Stimulated activated CD8-positive, alpha-beta memory T cell treated with anti-CD3 and anti-CD28 coated beads, Interleukin-12 subunit alpha, Interleukin-12 subunit beta, amount 100 ng/mL, for 24 hours (primary cell): ENCODE results near the gene MEIOSIN.
A peak's percentile ranks its signal among the peaks of the same experiment; 100 is the strongest.
"Not testable (repeated sequence)": the region's sequence is repeated elsewhere in the genome, so short reads cannot be mapped to it uniquely, and the experiment has no call there.

ENCODE experiments used
- DNase-seq: peaks from one replicate; pipeline ENCODE4 v3.0.0-alpha.2; 2020; ENCODE audit errors: extremely low read depth

Gene MEIOSIN

DNA sequence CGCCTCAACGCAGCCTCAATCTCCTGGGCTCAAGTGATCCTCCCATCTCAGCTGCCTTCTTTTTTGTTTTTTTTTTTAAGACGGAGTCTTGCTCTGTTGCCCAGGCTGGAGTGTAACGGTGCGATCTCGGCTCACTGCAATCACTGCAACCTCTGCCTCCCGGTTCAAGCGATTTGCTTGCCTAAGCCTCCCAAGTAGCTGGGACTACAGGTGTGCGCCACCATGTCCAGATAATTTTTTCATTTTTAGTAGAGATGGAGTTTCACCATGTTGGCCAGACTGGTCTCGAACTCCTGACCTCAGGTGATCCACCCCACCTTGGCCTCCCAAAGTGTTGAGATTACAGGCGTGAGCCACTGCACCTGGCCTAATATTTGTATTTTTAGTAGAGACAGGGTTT lies 13.2 kb upstream of the MEIOSIN start:
- DNase-seq, result not testable (repeated sequence)

- not testable (repeated sequence) for DNase-seq
Observed at GRCh38 chr19:45728683-45729082, 4.6 kb upstream of the MEIOSIN start.

DNA sequence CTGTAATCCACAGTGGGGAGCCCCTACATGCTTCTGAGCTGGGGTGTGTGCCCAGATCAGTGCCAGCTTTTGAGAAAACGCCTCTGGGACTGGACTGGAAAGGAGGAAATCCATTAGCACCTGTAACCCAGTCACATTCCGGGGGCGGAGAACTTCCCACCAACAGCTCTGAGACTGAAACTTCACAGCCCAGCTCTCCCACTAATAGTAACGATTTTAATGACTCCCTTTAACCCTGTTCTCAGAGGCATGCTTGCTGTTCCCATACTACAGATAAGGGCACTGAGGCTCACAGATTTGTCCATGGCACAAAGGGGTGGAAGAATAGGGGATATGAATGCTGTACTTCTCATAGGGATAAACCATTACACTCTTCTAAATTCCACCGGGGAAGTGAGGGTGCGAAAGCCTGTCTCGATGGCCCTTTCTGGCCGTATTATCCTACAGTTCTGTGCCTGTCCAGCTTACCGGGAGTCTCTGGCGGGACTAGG lies 3.4 kb upstream of the MEIOSIN start:
- no peak for DNase-seq

- DNase-seq, result peak; percentile 77
Observed at GRCh38 chr19:45730368-45731288, 2.6 kb upstream of the MEIOSIN start, which contains the start of gene FBXO46. Gene FBXO46 (minus strand): TSS chr19:45730896. CDS start chr19:45713495, 17,401 bp downstream.

DNA sequence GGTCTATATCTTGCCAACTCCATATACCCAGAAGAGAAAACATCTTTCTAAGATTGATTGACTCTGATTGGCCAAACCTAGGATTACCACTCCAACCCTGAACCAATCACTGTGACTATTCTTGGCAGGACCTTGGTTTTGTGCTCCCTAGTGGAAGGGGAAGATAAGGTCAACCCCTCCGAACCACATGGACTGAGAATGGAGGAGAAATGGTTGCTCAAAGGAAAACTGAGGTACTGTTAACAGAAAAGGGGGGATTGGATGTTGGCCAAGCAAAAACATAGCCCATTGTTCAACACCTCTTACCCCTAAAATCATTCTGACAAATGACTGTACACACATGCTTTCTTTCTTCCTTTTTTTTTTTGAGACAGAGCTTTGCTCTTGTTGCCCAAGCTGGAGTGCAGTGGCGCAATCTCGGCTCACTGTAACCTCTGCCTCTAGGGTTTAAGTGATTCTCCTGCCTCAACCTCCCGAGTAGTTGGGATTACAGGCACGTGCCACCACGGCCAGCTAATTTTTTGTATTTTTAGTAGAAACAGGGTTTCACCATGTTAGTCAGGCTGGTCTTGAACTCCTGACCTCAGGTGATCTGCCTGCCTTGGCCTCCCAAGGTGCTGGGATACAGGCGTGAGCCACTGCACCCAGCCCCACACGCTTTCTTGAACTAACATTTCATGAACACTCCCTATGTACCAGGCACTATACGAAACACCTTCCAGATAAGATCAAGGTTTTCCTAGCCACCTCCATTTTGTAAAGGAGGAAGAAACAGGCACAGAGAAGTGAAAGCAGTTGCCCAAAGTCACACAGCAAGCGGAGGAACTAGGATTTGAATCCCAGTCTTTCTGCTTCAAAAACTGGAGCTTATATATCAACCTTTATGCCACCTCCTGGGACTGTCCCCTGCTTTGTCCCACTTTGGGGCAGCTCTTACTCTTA lies 6.5 kb downstream of the MEIOSIN start:
- no peak for DNase-seq

GRCh38 chr19:45742969-45743368 lies 9.7 kb downstream of the MEIOSIN start:
- no peak for DNase-seq

DNA sequence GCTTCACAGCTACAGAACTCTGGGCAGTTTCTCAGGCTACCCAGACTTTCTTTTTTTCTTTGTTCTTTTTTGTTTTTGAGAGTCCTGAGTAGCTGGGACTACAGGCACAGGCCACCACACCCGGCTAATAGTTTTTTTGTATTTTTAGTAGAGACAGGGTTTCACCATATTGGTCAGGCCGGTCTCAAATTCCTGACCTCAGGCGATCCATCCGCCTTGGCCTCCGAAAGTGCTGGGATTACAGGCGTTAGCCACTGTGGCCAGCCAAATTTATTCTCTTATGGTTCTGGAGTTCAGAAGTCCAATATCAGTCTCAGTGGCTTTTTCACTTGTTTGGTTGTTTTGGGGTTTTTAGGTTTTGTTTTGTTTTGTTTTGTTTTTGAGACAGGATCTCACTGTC lies 12.4 kb downstream of the MEIOSIN start:
- no peak for DNase-seq

- DNase-seq, result no peak
Observed at GRCh38 chr19:45746866-45747265, 13.6 kb downstream of the MEIOSIN start.

DNA sequence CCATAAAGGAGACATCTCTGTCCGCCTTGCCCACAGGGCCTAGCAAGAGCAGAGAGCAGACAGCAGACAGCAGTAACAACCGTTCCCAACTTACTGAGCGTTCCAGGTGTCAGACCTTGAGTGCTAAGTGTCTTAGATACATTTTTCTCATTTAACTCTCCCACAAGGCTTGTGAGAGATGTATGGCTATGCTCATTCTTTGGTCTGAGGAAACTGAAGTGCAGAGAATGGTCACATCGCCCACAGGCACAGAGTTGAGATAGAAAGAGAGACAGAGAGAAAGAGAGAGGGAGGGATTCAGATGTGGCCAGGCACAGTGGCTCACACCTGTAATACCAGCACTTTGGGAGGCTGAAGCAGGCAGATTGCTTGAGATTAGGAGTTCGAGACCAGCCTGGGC lies 14.3 kb downstream of the MEIOSIN start:
- DNase-seq, result no peak

- not testable (repeated sequence) for DNase-seq
Observed at GRCh38 chr19:45751483-45751882, 18.2 kb downstream of the MEIOSIN start.

GRCh38 chr19:45752639-45753038 lies 19.4 kb downstream of the MEIOSIN start:
- no peak for DNase-seq

DNA sequence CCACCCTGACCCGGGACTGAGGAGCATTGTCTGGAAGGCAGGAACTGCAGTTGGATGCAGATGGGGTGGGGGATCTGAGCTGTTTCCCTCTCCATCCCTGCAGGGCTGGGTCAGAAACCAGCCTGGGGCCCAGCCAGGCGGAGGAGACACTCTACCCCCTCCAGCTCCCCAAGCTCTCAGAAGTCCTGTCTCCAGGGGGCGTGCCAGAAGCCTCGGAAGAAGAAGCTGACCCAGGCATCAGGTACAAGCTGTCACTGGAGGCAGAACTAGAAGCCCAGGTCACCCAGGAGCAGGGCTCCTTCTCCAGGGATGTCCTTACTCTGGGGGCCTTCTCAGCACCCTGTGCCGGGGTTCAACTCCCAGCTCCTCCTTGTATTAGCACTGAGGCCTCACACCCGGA lies 20.3 kb downstream of the MEIOSIN start:
- DNase-seq, result no peak

DNA sequence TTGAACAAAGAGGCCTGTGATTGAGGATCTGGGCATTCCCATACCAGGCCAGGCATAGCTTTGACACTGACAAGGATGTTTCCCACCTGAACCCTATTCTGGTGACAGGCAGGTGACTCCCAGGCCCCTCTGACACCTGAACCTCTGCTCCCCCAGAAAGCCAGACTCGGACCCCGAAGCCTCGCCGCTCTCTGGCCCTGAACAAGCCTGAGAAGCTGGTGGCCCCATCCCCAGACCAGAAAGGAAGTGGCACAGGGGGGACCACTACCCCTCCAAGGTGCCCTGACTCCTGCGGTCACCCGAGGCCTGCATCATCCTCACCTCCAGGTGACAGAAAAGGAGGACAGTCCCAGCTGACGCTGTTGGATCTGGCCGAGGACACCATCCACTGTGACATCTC lies 21.1 kb downstream of the MEIOSIN start:
- no peak for DNase-seq

DNA sequence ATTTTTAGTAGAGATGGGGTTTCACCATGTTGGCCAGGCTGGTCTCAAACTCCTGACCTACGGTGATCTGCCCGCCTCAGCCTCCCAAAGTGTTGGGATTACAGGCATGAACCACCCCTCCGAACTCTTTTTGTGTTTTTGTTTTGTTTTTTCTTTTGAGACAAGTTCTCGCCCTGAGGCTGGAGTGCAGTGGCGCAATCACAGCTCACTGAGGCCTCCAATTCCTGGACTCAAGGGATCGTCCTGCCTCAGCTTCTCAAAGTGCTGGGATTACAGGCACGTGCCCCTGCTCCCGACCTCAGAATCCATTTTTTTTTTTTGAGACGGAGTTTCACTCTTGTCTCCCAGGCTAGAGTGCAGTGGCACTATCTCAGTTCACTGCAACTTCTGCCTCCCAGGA lies 24.5 kb downstream of the MEIOSIN start:
- no peak for DNase-seq

- DNase-seq, result no peak
Observed at GRCh38 chr19:45758921-45759320, 25.7 kb downstream of the MEIOSIN start.

DNA sequence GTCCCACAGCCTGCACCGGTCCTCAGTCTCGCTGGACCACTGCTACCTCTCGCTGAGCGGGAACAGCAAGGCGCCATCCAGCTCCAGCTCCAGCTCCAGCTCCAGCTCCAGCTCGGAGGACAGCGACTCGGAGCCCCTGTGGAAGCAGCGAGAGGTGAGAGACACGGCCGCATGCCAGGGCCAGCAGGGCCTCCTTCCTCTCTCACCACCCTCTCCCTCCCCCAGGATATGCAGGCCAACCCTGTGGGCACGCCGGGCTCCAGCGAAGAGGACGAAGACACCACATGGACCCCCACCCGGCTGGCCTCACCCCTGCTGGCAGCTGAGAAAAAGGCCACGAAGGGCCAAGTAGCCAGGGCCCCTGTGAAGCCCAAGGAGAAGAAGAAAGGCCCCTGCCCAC lies 28.5 kb downstream of the MEIOSIN start:
- DNase-seq, result no peak

DNA sequence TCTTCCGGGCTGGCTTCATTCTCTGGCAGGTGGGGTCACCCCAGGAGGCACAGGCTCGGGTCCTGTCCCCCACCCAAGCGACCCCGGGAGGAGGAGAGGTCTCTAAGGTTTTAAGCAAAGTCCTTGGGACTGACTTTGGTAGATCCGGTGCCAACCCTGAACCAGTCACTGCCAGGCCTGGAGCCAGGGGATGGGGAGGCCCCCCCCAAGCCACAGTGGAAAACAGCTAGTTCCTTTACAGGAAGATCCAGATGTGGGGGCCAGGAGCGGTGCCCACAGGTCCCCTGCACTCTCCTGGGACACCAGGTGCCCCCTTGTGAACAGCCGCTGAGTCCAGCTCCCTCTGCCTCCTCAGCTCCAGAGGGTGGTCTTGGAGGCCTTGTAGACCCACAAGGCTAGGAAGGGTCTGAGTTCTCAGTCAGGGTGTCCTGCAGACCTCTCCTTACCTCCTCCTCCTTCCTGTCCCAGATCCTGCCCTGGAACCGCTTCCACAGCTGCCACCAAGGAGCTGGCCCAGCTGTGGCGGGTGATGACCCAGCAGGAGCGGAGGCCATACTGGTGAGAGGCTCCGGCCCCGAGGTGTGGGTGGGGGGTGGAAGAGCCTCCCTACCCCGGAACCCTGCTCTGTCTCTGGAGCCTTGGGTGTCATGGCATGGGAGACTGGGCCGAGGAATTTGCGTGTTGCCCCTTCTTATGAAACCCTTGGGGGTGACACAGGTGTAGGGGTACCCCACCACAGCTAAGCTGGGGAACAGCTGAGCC lies 29.8 kb downstream of the MEIOSIN start:
- no peak for DNase-seq

- DNase-seq, result no peak
Observed at GRCh38 chr19:45763691-45764294, 30.6 kb downstream of the MEIOSIN start.

GRCh38 chr19:45764475-45764874 lies 31.2 kb downstream of the MEIOSIN start:
- no peak for DNase-seq

DNA sequence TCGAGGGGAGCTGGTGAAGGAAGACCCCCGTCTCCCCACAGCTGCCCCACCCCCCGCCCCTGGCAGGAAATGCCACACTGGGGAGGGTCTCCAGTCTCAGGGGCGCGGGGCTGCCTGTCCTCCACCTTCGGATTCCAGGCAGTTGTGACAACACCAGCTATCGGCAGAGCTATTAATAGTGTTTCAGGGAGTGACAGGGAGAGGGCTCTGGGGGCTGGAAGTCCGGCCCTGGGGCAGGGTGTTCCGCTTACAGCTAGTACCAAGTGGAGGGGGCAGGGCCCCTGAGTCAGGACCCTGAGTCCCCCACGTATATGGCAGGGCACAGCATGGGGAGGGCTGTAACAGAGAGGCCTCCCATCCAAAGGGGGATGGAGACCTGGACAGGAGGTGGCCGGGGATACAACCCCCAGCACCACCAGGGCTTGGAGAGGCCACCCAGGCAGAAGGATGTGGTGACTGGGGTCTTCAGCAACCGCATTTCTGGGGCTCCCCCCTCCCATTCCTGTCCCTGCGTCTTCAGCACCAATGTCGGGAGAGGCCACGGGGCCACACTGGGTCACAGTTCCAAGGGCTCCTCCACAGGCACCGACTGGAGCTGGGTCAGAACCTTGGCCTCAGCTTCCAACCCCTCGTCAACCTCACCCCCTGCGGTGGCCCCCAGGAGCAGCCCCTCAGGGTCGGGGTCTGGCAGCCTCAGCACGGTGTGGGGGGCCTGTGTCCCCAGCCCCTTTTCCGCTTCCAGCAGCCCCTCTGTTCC lies 31.9 kb downstream of the MEIOSIN start:
- no peak for DNase-seq
